SIG-M5 treated with dmso at 0.1 percent for 504 hours (cell line): ENCODE data around the gene AKAP3.

Experiments
- DNase-seq: peaks from one replicate; lab custom pipeline; 2025; ENCODE audit not compliant: unreplicated experiment; lab: John Stamatoyannopoulos, UW

The AKAP3 gene

GRCh38 chr12:4603421-4603820 lies 45.4 kb downstream of the AKAP3 start:
- no peak for DNase-seq

GRCh38 chr12:4595881-4596280 lies 53.0 kb downstream of the AKAP3 start:
- no peak for DNase-seq

- no peak for DNase-seq
Measured at GRCh38 chr12:4591180-4591687, 57.6 kb downstream of the AKAP3 start.

- DNase-seq = peak; percentile 15
Measured at GRCh38 chr12:4589941-4590340, 58.9 kb downstream of the AKAP3 start.

- no peak for DNase-seq
Measured at GRCh38 chr12:4588916-4589315, 59.9 kb downstream of the AKAP3 start.

- DNase-seq = no peak
Measured at GRCh38 chr12:4587108-4587507, 61.7 kb downstream of the AKAP3 start.

- no peak for DNase-seq
Measured at GRCh38 chr12:4586500-4586899, 62.4 kb downstream of the AKAP3 start.

GRCh38 chr12:4584896-4585295 lies 64.0 kb downstream of the AKAP3 start:
- no peak for DNase-seq

GRCh38 chr12:4584281-4584680 lies 64.6 kb downstream of the AKAP3 start:
- DNase-seq = no peak

- DNase-seq = no peak
Measured at GRCh38 chr12:4580281-4580688, 68.6 kb downstream of the AKAP3 start.

GRCh38 chr12:4579305-4580102 lies 69.3 kb downstream of the AKAP3 start:
- peak; percentile 54 for DNase-seq

GRCh38 chr12:4572680-4573079 lies 76.2 kb downstream of the AKAP3 start:
- DNase-seq = no peak

GRCh38 chr12:4569261-4569660 lies 79.6 kb downstream of the AKAP3 start:
- no peak for DNase-seq

GRCh38 chr12:4567073-4567881 lies 81.6 kb downstream of the AKAP3 start:
- DNase-seq = peak; percentile 92

GRCh38 chr12:4566474-4566873 lies 82.4 kb downstream of the AKAP3 start:
- peak; percentile 40 for DNase-seq
